ENCODE data around the gene PHLDB1.

DNA sequence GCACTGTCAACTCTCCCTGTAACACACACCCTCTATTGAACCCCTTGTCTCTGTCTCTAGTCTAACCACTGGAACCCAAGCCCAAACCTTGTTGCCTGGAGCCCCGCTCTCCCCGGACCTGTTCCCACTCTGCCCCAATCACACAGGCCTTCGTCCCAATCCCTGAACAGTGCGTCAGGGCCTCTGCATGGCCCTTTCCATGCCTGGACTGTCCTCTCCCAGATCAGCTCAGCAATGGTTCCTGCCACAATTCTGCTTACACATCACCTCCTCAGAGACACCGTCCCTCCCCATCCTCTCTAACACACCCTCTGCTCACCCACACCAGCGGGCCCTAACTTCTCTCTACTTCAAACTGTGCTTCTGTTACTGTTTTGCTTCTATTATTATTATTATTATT lies 70.6 kb downstream of the PHLDB1 start:
- no peak for TF ChIP-seq POLR2A (IDR thresholded peaks at IDR 0.05)
- TF ChIP-seq, protein P1, sequence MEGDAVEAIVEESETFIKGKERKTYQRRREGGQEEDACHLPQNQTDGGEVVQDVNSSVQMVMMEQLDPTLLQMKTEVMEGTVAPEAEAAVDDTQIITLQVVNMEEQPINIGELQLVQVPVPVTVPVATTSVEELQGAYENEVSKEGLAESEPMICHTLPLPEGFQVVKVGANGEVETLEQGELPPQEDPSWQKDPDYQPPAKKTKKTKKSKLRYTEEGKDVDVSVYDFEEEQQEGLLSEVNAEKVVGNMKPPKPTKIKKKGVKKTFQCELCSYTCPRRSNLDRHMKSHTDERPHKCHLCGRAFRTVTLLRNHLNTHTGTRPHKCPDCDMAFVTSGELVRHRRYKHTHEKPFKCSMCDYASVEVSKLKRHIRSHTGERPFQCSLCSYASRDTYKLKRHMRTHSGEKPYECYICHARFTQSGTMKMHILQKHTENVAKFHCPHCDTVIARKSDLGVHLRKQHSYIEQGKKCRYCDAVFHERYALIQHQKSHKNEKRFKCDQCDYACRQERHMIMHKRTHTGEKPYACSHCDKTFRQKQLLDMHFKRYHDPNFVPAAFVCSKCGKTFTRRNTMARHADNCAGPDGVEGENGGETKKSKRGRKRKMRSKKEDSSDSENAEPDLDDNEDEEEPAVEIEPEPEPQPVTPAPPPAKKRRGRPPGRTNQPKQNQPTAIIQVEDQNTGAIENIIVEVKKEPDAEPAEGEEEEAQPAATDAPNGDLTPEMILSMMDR (IDR thresholded peaks at IDR 0.05) = no peak
